ENCODE results near the gene FAM200A. TPM values are rescaled to one million over a fixed set of nuclear protein-coding genes. Genes with fewer than 3 reads are reported as not detected.
A peak's percentile ranks its signal among the peaks of the same experiment; 100 is the strongest.

Gene FAM200A
- total RNA-seq, 1 experiment from 2014 or later = 6.9 TPM

DNA sequence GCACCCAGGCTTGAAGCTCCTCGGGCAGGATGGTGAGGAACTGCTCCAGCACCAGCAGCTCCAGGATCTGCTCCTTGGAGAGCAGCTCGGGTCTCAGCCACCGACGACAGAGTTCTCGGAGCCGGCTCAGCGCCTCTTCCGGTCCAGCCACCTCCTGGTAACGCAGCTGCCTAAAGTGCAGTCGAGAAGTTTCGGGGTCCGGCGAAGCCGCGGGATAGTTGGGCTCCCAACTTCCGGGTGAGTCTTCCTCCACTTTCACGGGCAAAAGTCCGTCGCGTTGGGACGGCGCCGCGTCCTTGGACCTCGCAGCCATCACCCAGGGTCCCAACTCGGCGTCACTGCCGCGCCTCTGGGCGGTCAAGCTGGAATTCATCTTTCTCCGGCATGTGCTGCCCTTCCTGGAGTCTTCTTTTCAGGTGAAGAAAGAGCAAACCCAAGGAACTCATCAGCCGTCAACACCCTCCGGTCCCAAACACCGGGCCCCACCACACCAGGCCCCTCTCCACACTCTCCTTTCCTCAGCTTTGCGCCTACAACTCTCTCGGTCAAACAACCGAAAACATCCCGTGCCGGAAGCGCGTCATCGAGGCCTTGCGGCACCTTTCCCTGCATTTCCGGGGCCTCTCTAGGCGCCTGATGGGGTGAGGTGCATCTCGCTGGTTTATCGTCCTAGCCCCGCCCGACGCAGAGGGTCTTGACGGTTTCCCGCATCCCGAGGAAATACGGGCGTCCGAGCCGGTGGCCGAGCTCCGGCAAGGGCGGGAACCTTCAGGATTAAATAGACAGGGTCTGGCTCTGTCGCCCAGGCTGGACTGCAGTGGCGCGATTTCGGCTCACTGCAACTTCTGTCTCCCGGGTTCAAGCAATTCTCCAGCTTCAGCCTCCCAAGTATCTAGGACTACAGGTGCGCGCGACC lies 51.9 kb downstream of the FAM200A start, which contains the start of gene ZNF394:
Gene ZNF394 (minus strand): TSS at position 561 of the 916 bp plus-strand sequence. CDS start 188 bp downstream, at position 373.
- intact Hi-C loops (cut with micrococcal nuclease; ENCODE audit: unreplicated experiment) = loop anchor here (1.0 kb wide), 2 partner anchors 28 to 116 kb away; partner anchors contain the start of genes ZNF789 and ZSCAN25
- Histone ChIP-seq H3K27ac (peak within 1 kb of the TSS; percentile 57), H3F3A (ENCODE audit: insufficient read depth, low read depth) (0 out of 2 replicates have a peak, but pooled peaks cover 13% of the 10 kb centered on the region), H4K20me1 (ENCODE audit: insufficient read depth) (peaks cover 14% of the 10 kb centered on the region), H3K79me2 (ENCODE audit: low read depth) (peaks cover 55% of the 10 kb centered on the region), H3K9me2 (ENCODE audit: insufficient read depth) (no peaks in the 10 kb centered on the region), H3K36me3 (ENCODE audit: low read depth) (peaks cover 9% of the 10 kb centered on the region), H3K4me3 (peak within 1 kb of the TSS; percentile 76), H2AFZ (peak within 1 kb of the TSS; percentile 96), H3K4me2 (peak within 1 kb of the TSS; percentile 100), H3K9me3 (ENCODE audit: insufficient read depth, low read depth) (peaks cover 4% of the 10 kb centered on the region; the same call in 1 of the 2 replicates), H3K27me3 (ENCODE audit: insufficient read depth, low read depth) (no peaks in the 10 kb centered on the region), H3K4me1 (replicated peaks; ENCODE audit: insufficient read depth) (peaks cover 19% of the 10 kb centered on the region)
- TSS peak; percentile 62 for BruUV-seq (replicated peaks)
- ChIA-PET CTCF (interaction anchor here (0.7 to 1.0 kb wide), 2 partner anchors 27 to 116 kb away, joined by 3 to 4 read pairs; no protein-coding TSS in a partner anchor), POLR2A (ENCODE audit: unreplicated experiment) (interaction anchor here (0.5 to 0.6 kb wide), 3 partner anchors 27 to 340 kb away, joined by 3 read pairs; no protein-coding TSS in a partner anchor)
- peak; percentile 80 to 88 for DNase-seq
- TF ChIP-seq, protein P1, sequence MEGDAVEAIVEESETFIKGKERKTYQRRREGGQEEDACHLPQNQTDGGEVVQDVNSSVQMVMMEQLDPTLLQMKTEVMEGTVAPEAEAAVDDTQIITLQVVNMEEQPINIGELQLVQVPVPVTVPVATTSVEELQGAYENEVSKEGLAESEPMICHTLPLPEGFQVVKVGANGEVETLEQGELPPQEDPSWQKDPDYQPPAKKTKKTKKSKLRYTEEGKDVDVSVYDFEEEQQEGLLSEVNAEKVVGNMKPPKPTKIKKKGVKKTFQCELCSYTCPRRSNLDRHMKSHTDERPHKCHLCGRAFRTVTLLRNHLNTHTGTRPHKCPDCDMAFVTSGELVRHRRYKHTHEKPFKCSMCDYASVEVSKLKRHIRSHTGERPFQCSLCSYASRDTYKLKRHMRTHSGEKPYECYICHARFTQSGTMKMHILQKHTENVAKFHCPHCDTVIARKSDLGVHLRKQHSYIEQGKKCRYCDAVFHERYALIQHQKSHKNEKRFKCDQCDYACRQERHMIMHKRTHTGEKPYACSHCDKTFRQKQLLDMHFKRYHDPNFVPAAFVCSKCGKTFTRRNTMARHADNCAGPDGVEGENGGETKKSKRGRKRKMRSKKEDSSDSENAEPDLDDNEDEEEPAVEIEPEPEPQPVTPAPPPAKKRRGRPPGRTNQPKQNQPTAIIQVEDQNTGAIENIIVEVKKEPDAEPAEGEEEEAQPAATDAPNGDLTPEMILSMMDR (conservative IDR thresholded peaks at IDR 0.05) = no peak
- no peak for TF ChIP-seq EZH2 (IDR thresholded peaks at IDR 0.05; ENCODE audit: low read depth)

DNA sequence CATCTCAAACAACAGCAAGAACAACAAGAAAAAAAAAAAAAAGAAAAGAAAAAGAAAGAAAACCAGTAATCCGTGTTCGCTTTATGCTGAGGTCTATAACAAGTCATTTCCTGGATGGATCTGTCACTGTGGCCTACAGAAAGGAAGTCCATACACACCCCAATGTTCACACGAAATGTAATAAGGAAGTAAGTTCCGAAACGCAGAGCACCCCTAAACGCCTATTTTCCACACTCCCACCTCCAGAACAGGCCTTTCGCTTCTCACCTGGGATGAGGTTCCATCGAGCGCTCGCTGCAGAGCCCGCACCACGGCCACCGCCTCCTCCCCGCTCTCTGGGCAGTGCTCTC lies 52.6 kb downstream of the FAM200A start:
- peaks cover 19% of the 10 kb centered on the region for H3K4me1 ChIP-seq (replicated peaks; ENCODE audit: insufficient read depth)
- H2AFZ ChIP-seq = peak overlapping the region; percentile 96
- H3F3A ChIP-seq (ENCODE audit: insufficient read depth, low read depth) = 0 out of 2 replicates have a peak, but pooled peaks cover 13% of the 10 kb centered on the region
- peak overlapping the region; percentile 100 for H3K4me2 ChIP-seq
- peak overlapping the region; percentile 57; the same call in 1 of the 2 replicates for H3K27ac ChIP-seq
- ChIA-PET POLR2A (ENCODE audit: unreplicated experiment) (interaction anchor here (0.5 to 0.6 kb wide), 2 partner anchors 209 to 340 kb away, joined by 3 read pairs; no protein-coding TSS in a partner anchor), CTCF (interaction anchor here (0.7 kb wide), 1 partner anchor 57 kb away, joined by 14 read pairs; no protein-coding TSS in a partner anchor)
- H3K79me2 ChIP-seq (ENCODE audit: low read depth) = peaks cover 57% of the 10 kb centered on the region
- peaks cover 13% of the 10 kb centered on the region for H3K36me3 ChIP-seq (ENCODE audit: low read depth)
- intact Hi-C loops (cut with micrococcal nuclease; ENCODE audit: unreplicated experiment) = no loop called here
- no peaks in the 10 kb centered on the region for H3K27me3 ChIP-seq (ENCODE audit: insufficient read depth, low read depth)
- H3K9me2 ChIP-seq (ENCODE audit: insufficient read depth) = no peaks in the 10 kb centered on the region
- BruUV-seq (replicated peaks) = no TSS peak
- H4K20me1 ChIP-seq (ENCODE audit: insufficient read depth) = peaks cover 14% of the 10 kb centered on the region
- H3K9me3 ChIP-seq (ENCODE audit: insufficient read depth, low read depth) = peaks cover 7% of the 10 kb centered on the region
- DNase-seq = no peak
- H3K4me3 ChIP-seq = peak overlapping the region; percentile 76
- TF ChIP-seq, protein P1 (conservative IDR thresholded peaks at IDR 0.05) = no peak
- TF ChIP-seq EZH2 (IDR thresholded peaks at IDR 0.05; ENCODE audit: low read depth) = no peak

DNA sequence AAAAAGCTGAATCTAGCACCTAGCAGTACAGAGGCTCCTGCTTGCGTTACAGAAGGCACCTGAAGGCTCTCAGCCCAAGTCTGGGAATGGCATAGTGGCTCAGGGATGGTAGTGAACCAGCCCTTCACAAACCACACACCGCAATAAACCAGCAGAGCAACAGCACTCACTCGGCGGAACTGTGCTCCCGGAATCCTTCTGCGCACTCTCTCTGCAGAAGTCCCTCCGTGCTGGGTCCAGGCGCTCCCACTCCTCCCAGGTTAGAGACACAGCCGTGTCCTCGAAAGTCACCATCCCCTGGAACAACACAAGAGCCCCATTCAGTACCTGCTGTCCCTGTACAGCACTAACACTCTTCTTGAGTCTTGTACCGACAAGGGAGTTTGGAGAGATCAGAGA lies 53.4 kb downstream of the FAM200A start:
- peaks cover 21% of the 10 kb centered on the region for H3K36me3 ChIP-seq (ENCODE audit: low read depth)
- peaks cover 9% of the 10 kb centered on the region for H3K9me3 ChIP-seq (ENCODE audit: insufficient read depth, low read depth)
- ChIA-PET CTCF (interaction anchor here (0.7 kb wide), 1 partner anchor 57 kb away, joined by 14 read pairs; no protein-coding TSS in a partner anchor), POLR2A (ENCODE audit: unreplicated experiment) (interaction anchor here (0.6 kb wide), 1 partner anchor 22 kb away, joined by 3 read pairs; no protein-coding TSS in a partner anchor)
- H3K4me2 ChIP-seq = peak overlapping the region; percentile 100
- no peak overlapping the region for H3K27ac ChIP-seq
- H2AFZ ChIP-seq = no peak overlapping the region
- no peaks in the 10 kb centered on the region for H3K9me2 ChIP-seq (ENCODE audit: insufficient read depth)
- H4K20me1 ChIP-seq (ENCODE audit: insufficient read depth) = peaks cover 14% of the 10 kb centered on the region
- no peak for TF ChIP-seq EZH2 (IDR thresholded peaks at IDR 0.05; ENCODE audit: low read depth)
- TF ChIP-seq, protein P1 (conservative IDR thresholded peaks at IDR 0.05) = no peak
- peaks cover 18% of the 10 kb centered on the region; the same call in 1 of the 2 replicates for H3F3A ChIP-seq (ENCODE audit: insufficient read depth, low read depth)
- peak overlapping the region; percentile 76 for H3K4me3 ChIP-seq
- intact Hi-C loops (cut with micrococcal nuclease; ENCODE audit: unreplicated experiment) = no loop called here
- H3K27me3 ChIP-seq (ENCODE audit: insufficient read depth, low read depth) = no peaks in the 10 kb centered on the region
- peaks cover 19% of the 10 kb centered on the region for H3K4me1 ChIP-seq (replicated peaks; ENCODE audit: insufficient read depth)
- no TSS peak for BruUV-seq (replicated peaks)
- H3K79me2 ChIP-seq (ENCODE audit: low read depth) = peaks cover 57% of the 10 kb centered on the region
- DNase-seq = no peak

Data from PC-9 (cell line).